Endothelial cell of hepatic sinusoid (primary cell): ENCODE results near the gene SDR42E1.

Experiments
- in situ Hi-C: cut with HindIII; loops from 2 replicates; pipeline ENCODE4 v1.10.0; 2017; ENCODE audit warnings: low sequenced_read_pairs

The SDR42E1 gene

GRCh38 chr16:81942007-81942601 lies 69.2 kb downstream of the SDR42E1 start:
- in situ Hi-C loops, result loop anchor here (10.0 kb wide), 1 partner anchor 47 kb away; no protein-coding TSS in a partner anchor

- in situ Hi-C loops, result loop anchor here (10.0 kb wide), 1 partner anchor 46 kb away; no protein-coding TSS in a partner anchor
Observed at GRCh38 chr16:81940781-81941560, 70.3 kb downstream of the SDR42E1 start.

- in situ Hi-C loops, result loop anchor here (10.0 kb wide), 1 partner anchor 45 kb away; no protein-coding TSS in a partner anchor
Observed at GRCh38 chr16:81939164-81940056, 71.9 kb downstream of the SDR42E1 start.
